Body of pancreas (tissue), 4 donors: ENCODE measurements around the gene GRPEL2. TPM values are rescaled to one million over a fixed set of nuclear protein-coding genes. Genes with fewer than 3 reads are reported as not detected.
"Not testable (repeated sequence)": the region's sequence is repeated elsewhere in the genome, so short reads cannot be mapped to it uniquely, and the experiment has no call there.

Experiments
- ATAC-seq: fragments of 150-250 bp; one replicate; pipeline ENCODE4 v1.9.1; 2016
- DNase-seq, 4 donors: peaks; one replicate each; pipeline ENCODE4 v3.0.0-alpha.2; 2019
- H3K27ac ChIP-seq, 4 donors: fragments of 200-600 bp; sonication (generic); 1 replicate in 3 of 4; 2 replicates in 1 of 4; pipeline versions ENCODE4 v1.5.1 to v1.6.1; 2016 to 2019; ENCODE audit warnings: mild to moderate bottlenecking in 1 of 4, mixed read lengths in 1 of 4, moderate library complexity in 1 of 4
- H3K27me3 ChIP-seq, 2 donors: fragments of 200-600 bp; sonication (generic); one replicate each; pipeline ENCODE4 v1.6.0; 2016; ENCODE audit warnings: mild to moderate bottlenecking in 1 of 2
- H3K36me3 ChIP-seq, 2 donors: fragments of 200-600 bp; sonication (generic); replicated peaks in 1 of 2; 2 replicates each; pipeline ENCODE4 v1.5.1; 2016; ENCODE audit warnings: low read depth in 2 of 2; ENCODE audit not compliant: insufficient read depth in 1 of 2
- H3K4me1 ChIP-seq: fragments of 200-600 bp; sonication (generic); one replicate; pipeline ENCODE4 v1.6.0; 2016
- H3K4me3 ChIP-seq, 2 donors: fragments of 200-600 bp; sonication (generic); 1 replicate in 1 of 2; 2 replicates in 1 of 2; pipeline ENCODE4 v1.5.1; 2016 to 2019
- H3K9me3 ChIP-seq, 3 donors: fragments of 200-600 bp; sonication (generic); 1 replicate in 2 of 3; 2 replicates in 1 of 3; pipeline ENCODE4 v1.5.1; 2016
- CTCF ChIP-seq, 7 experiments: fragments of 450-650 bp in 4 of 7; fragments of 200-600 bp in 3 of 7; sonication (generic) in 3 of 7; IDR thresholded peaks; one replicate each; pipeline ENCODE4 v1.5.1; 2016 to 2019; ENCODE audit warnings: antibody characterized with exemption in 7 of 7
- POLR2A ChIP-seq, 3 donors: fragments of 450-650 bp; IDR thresholded peaks; one replicate each; pipeline ENCODE4 v1.6.1; 2016; ENCODE audit warnings: antibody characterized with exemption in 3 of 3, mild to moderate bottlenecking in 2 of 3
- WGBS, 2 donors: methylation state at CpG; one replicate each; pipeline ENCODE4 v1.1.5; 2017; 5-methylcytosine and 5-hydroxymethylcytosine counted together
- intact Hi-C: fragments of 100-400 bp; cut with DNase I; formaldehyde crosslinking; loops from one replicate; pipeline ENCODE4 v1.15.1; 2023
- total RNA-seq, 2 donors: library from RNA; depleted of rRNA; stranded (reverse); fragments of >200 nt; gene quantifications; one replicate each; pipeline ENCODE4 v1.1.0, GENCODE V29; 2016

Gene GRPEL2
- total RNA-seq, 2 donors from 2014 or later: 4.9 to 10.6 TPM

- intact Hi-C loops: no loop called here
- no peak for ATAC-seq
- Histone ChIP-seq H3K27me3 (no peaks in the 10 kb centered on the region), H3K27ac (no peak overlapping the region), H3K4me3 (no peak overlapping the region), H3K9me3 (peaks cover 0 to 5% (median 0%) of the 10 kb centered on the region in 3 donors), H3K4me1 (no peaks in the 10 kb centered on the region), H3K36me3 (no peaks in the 10 kb centered on the region)
- WGBS, 2 donors: 72 to 73% methylated on average over 19 of the region's 19 CpGs
- TF ChIP-seq CTCF (IDR thresholded peaks at IDR 0.05) (no peak), POLR2A (IDR thresholded peaks at IDR 0.05) (no peak)
- DNase-seq: no peak
Measured at GRCh38 chr5:149392718-149393117, 47.4 kb downstream of the GRPEL2 start.

GRCh38 chr5:149394996-149395395 is 49.7 kb downstream of the GRPEL2 start:
- H3K27me3 ChIP-seq, ATAC-seq, H3K36me3 ChIP-seq, intact Hi-C loops, H3K4me3 ChIP-seq, H3K27ac ChIP-seq, H3K4me1 ChIP-seq, DNase-seq, H3K9me3 ChIP-seq: not testable (repeated sequence)

- DNase-seq: peak in 1 of 4 donors; percentile 14
- Histone ChIP-seq H3K27ac (no peak overlapping the region), H3K4me3 (no peak overlapping the region), H3K27me3 (no peaks in the 10 kb centered on the region), H3K9me3 (no peaks in the 10 kb centered on the region), H3K4me1 (no peaks in the 10 kb centered on the region), H3K36me3 (no peaks in the 10 kb centered on the region)
- intact Hi-C loops: no loop called here
- no peak for TF ChIP-seq CTCF (IDR thresholded peaks at IDR 0.05)
- no peak for TF ChIP-seq POLR2A (IDR thresholded peaks at IDR 0.05)
- no peak for ATAC-seq
- 82 to 83% methylated on average over 6 of the region's 6 CpGs for WGBS, 2 donors
Measured at GRCh38 chr5:149397530-149397929, 52.2 kb downstream of the GRPEL2 start.

- DNase-seq, H3K9me3 ChIP-seq, H3K36me3 ChIP-seq, ATAC-seq, H3K27me3 ChIP-seq, H3K4me1 ChIP-seq, H3K4me3 ChIP-seq, H3K27ac ChIP-seq, intact Hi-C loops: not testable (repeated sequence)
- 78 to 80% methylated on average over 6 to 7 of the region's 7 CpGs for WGBS, 2 donors
Measured at GRCh38 chr5:149398747-149399266, 53.5 kb downstream of the GRPEL2 start.

GRCh38 chr5:149399775-149400174 is 54.5 kb downstream of the GRPEL2 start:
- H3K36me3 ChIP-seq: no peaks in the 10 kb centered on the region
- no peak overlapping the region for H3K4me3 ChIP-seq
- H3K9me3 ChIP-seq: no peaks in the 10 kb centered on the region
- no peaks in the 10 kb centered on the region for H3K27me3 ChIP-seq
- DNase-seq (no peak), ATAC-seq (no peak)
- TF ChIP-seq CTCF (IDR thresholded peaks at IDR 0.05): no peak
- TF ChIP-seq POLR2A (IDR thresholded peaks at IDR 0.05): no peak
- H3K27ac ChIP-seq: no peak overlapping the region
- no peaks in the 10 kb centered on the region for H3K4me1 ChIP-seq
- intact Hi-C loops: no loop called here

- Histone ChIP-seq H3K9me3 (no peaks in the 10 kb centered on the region), H3K4me1 (no peaks in the 10 kb centered on the region), H3K27ac (no peak overlapping the region), H3K27me3 (no peaks in the 10 kb centered on the region), H3K36me3 (no peaks in the 10 kb centered on the region), H3K4me3 (no peak overlapping the region)
- no peak for DNase-seq
- TF ChIP-seq POLR2A (IDR thresholded peaks at IDR 0.05): no peak
- no peak for TF ChIP-seq CTCF (IDR thresholded peaks at IDR 0.05)
- 60 to 63% methylated on average over 4 to 6 of the region's 6 CpGs for WGBS, 2 donors
- no peak for ATAC-seq
- intact Hi-C loops: no loop called here
Measured at GRCh38 chr5:149400304-149400703, 55.0 kb downstream of the GRPEL2 start.
